HEK293 (cell line): ENCODE data around the gene DCST2.

Experiments
- CTCF ChIP-seq: fragments of 450-650 bp; formaldehyde crosslinking; IDR thresholded peaks from 2 replicates; pipeline ENCODE4 v1.5.1; 2016; ENCODE audit warnings: missing biosample characterization, missing genetic modification characterization
- TCF7L2 ChIP-seq: IDR thresholded peaks from 2 replicates; pipeline ENCODE4 v1.6.1; 2011; ENCODE audit warnings: low read depth, mild to moderate bottlenecking, inconsistent platforms, low read length, moderate library complexity, borderline replicate concordance
- TRIM28 ChIP-seq: IDR thresholded peaks from 2 replicates; pipeline ENCODE4 v1.6.1; 2011; ENCODE audit warnings: low read length, control low read depth, borderline replicate concordance
- YY1 ChIP-seq: fragments of 450-650 bp; formaldehyde crosslinking; IDR thresholded peaks from 2 replicates; pipeline ENCODE4 v1.5.1; 2018; ENCODE audit warnings: missing biosample characterization, missing genetic modification characterization
- ZBTB21 ChIP-seq: fragments of 450-650 bp; formaldehyde crosslinking; IDR thresholded peaks from 2 replicates; pipeline ENCODE4 v1.5.1; 2017; ENCODE audit warnings: missing biosample characterization, missing genetic modification characterization
- ZNF169 ChIP-seq: fragments of 450-650 bp; formaldehyde crosslinking; IDR thresholded peaks from 2 replicates; pipeline ENCODE4 v1.5.1; 2016; ENCODE audit warnings: missing biosample characterization, missing genetic modification characterization
- ZNF292 ChIP-seq: fragments of 450-650 bp; formaldehyde crosslinking; IDR thresholded peaks from 2 replicates; pipeline ENCODE4 v1.5.1; 2016; ENCODE audit warnings: low read depth, missing biosample characterization, missing genetic modification characterization, borderline replicate concordance
- ZNF350 ChIP-seq: fragments of 450-650 bp; formaldehyde crosslinking; IDR thresholded peaks from 2 replicates; pipeline ENCODE4 v1.5.0; 2017; ENCODE audit warnings: missing biosample characterization, mild to moderate bottlenecking, missing genetic modification characterization
- ZNF488 ChIP-seq: fragments of 450-650 bp; formaldehyde crosslinking; IDR thresholded peaks from 2 replicates; pipeline ENCODE4 v1.5.1; 2016; ENCODE audit warnings: missing biosample characterization, missing genetic modification characterization
- ZNF768 ChIP-seq: fragments of 450-650 bp; formaldehyde crosslinking; IDR thresholded peaks from 2 replicates; pipeline ENCODE4 v1.5.1; 2018; ENCODE audit warnings: missing biosample characterization, mild to moderate bottlenecking, missing genetic modification characterization
- ZXDB ChIP-seq: fragments of 450-650 bp; formaldehyde crosslinking; IDR thresholded peaks from 2 replicates; pipeline ENCODE4 v1.5.1; 2016; ENCODE audit warnings: missing biosample characterization, missing genetic modification characterization
- TF ChIP-seq, protein P1 (sequence below): sonication (generic); formaldehyde crosslinking; IDR thresholded peaks from 2 replicates; pipeline ENCODE4 v1.8.1; 2022; ENCODE audit warnings: mild to moderate bottlenecking, moderate library complexity, missing genetic modification reagents

DNA sequence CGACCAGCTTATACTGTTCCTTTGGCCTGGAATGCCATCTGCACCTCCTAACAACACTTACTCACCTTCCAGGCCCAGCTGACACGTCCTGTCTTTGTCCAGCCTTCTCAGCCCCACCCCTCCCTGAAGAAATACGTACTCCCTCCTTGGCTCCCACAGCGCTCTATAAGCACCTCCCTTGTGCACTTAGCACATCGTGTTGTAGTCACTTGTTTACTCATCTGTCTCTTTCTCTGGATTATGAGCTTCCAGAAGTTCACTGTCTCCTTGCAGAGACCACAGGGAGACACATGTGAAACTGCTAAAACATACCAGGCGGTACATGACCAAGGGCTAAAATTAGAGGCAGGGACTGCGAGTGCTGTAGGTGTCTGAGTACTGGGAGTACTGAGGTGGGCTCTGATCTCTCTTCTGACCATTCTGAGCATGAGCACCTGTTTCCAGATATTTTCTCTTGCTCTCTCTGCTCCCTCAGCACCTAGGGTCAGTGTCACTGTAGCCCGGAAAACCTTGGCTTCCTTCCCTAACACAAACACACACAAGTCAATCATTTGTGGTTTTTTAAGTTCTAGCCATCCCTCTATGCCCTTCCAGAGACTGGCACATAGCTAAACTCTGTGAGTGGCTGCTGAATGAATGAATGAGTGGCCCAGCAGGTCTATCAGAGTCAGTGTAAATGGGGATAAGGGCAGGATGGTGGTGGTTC, 5.2 kb upstream of the DCST2 start:
- TF ChIP-seq CTCF (no peak), ZNF292 (tag by site-specific recombination) (no peak), ZBTB21 (tag by site-specific recombination) (no peak), ZNF169 (tag by site-specific recombination) (no peak), ZNF350 (tag by site-specific recombination) (no peak), YY1 (no peak), ZNF488 (tag by site-specific recombination) (no peak), ZXDB (tag by site-specific recombination) (no peak), TCF7L2 (no peak), ZNF768 (tag by site-specific recombination) (no peak), TRIM28 (no peak)
- TF ChIP-seq, protein P1, sequence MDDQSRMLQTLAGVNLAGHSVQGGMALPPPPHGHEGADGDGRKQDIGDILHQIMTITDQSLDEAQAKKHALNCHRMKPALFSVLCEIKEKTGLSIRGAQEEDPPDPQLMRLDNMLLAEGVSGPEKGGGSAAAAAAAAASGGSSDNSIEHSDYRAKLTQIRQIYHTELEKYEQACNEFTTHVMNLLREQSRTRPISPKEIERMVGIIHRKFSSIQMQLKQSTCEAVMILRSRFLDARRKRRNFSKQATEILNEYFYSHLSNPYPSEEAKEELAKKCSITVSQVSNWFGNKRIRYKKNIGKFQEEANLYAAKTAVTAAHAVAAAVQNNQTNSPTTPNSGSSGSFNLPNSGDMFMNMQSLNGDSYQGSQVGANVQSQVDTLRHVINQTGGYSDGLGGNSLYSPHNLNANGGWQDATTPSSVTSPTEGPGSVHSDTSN (CRISPR knock-in tag): no peak
